HG02623 (cell line): ENCODE measurements around the gene NCKIPSD.
"Not testable (repeated sequence)": the region's sequence is repeated elsewhere in the genome, so short reads cannot be mapped to it uniquely, and the experiment has no call there.

Experiments
- ATAC-seq: cut with Tn5 transposase; IDR thresholded peaks from one replicate; pipeline ENCODE4 v1.9.1; 2021; ENCODE audit warnings: moderate library complexity; ENCODE audit not compliant: unreplicated experiment

NCKIPSD gene

DNA sequence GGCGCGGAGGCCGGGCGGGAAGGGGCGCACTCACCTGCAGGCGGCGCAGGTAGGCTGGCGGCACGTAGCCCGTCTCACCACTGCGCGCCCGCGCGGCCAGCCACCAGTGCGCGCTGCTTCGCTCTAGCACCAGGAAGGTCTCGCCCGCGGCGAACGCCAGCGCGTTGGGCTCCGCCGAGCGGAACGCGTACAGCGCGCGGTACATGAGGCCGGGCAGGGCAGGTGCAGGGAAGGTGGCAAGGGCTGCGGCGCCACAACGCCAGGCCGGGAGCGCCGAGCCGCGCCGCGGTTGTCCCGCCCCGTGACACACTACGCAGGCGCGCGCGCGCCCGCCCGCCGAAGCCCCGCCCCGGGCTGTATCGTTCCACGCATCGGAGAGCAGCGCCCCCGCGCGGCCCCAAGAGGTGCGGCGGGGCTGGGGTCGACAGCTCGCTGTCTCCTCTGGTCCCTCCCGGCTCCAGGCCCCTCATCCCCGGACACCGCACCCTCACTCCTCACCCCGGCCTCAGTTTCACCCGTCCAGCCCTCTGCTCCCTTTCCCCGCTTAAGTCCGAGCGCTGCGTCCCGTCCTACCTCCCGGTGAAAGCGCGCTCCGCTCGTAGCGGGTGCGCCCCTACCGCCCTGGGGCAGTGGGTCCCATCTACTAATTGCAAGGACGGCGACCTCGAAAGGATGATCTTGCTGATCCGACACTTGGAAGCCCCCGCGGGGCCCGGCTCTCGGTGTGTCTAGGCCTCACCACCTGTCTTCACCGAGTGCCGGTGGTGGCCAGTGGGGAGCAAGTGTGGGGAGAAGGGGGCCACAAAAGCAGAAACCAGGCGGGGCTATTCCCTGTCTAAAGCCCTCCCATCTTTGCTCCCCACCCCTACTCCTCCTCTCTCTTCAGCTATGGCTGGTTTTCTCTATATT, at the start of gene NCKIPSD:
TSS of gene NCKIPSD (minus strand) at position 313 of the 909 bp plus-strand sequence. CDS start at position 205, 108 bp downstream.
- peak; percentile 77 for ATAC-seq

DNA sequence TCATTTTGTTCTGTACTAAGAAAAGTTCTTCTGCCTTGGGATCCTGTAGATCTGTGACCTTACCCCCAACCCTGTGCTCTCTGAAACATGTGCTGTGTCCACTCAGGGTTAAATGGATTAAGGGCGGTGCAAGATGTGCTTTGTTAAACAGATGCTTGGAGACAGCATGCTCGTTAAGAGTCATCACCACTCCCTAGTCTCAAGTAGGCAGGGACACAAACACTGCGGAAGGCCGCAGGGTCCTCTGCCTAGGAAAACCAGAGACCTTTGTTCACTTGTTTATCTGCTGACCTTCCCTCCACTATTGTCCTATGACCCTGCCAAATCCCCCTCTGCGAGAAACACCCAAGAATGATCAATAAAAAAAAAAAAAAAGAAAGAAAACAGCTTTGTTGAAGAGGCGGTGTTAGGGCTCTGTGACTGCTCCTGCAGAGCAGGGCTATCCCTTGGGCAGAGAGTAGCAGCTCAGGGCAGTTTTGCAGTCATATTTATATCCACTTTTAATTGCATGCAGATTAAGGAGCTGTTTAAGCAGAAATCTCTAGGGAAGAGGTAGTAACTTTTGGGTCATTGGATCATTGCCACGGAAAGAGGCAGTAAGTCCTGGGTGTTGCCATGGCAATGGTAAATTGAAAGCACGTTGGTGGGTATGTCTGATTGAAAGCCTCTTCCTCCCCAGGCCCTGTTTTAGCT, 49.5 kb upstream of the NCKIPSD start:
- ATAC-seq = not testable (repeated sequence)

GRCh38 chr3:48734541-48734940, 48.8 kb upstream of the NCKIPSD start:
- not testable (repeated sequence) for ATAC-seq

GRCh38 chr3:48733752-48734518, 48.2 kb upstream of the NCKIPSD start:
- not testable (repeated sequence) for ATAC-seq

DNA sequence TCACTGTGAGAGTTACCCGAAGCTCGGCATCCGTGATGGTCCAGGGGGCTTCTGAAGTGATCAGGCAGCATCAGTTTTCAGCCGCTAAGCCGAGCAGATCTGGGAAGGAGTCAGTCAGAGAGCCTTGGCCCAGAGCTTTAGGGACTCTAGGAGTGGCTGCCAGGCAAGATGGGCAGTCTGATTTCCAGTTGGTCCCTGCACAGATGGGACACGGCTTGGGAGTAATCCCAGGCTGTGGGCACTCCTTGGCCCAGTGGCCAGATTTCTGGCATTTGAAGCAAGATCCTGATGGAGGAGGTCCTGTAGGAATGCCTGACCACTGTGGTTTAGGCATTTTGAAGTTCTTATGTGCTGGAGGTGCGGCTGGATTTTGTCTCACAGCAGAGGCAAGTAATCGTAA, 41.8 kb upstream of the NCKIPSD start:
- no peak for ATAC-seq

- ATAC-seq = not testable (repeated sequence)
These were observed 39.6 kb upstream of the NCKIPSD start for GRCh38 chr3:48725185-48725855.

GRCh38 chr3:48723725-48724124, 38.0 kb upstream of the NCKIPSD start:
- ATAC-seq = no peak

- ATAC-seq = not testable (repeated sequence)
These were observed 37.6 kb upstream of the NCKIPSD start for GRCh38 chr3:48723293-48723692.

DNA sequence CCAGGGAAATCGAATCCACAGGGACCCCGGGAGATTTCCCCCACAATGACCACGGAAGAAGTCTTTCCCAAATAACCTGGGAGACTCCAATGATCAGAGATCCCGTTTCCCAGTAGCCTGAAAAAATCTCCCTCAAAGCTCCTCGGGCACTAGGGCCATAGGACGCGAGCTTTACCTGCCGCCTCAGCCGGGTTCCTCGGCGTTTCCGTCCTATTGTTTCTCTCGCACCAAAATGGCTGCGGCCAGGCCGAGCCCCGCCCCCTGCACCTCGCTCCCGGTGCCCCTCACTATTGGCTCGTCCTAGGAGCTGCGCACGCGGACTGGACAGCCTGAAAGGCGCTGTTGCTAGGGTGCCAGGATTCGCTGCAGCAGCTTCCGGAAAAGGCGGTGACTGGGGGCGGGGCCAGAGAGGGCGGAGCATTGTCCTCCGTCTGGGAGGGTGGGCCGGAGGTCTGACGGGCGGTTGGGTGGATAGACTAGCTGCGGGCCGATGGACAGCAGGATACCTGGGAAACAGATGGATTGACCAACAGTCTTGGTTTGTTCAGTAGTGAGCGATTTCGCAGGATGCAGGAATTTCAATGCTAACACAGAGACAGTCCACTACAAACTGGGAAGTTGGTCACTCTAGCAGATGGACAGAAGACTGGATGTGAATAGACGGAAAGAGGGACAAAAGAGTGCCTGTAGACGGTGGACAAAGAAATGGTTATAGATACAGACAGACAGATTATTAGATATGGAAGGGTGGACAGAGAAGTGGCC, 31.4 kb upstream of the NCKIPSD start, which contains the start of gene IP6K2:
TSS of gene IP6K2 (minus strand) at position 240 of the 765 bp plus-strand sequence. CDS start 21,930 bp downstream, outside the sequence.
- peak; percentile 97 for ATAC-seq

DNA sequence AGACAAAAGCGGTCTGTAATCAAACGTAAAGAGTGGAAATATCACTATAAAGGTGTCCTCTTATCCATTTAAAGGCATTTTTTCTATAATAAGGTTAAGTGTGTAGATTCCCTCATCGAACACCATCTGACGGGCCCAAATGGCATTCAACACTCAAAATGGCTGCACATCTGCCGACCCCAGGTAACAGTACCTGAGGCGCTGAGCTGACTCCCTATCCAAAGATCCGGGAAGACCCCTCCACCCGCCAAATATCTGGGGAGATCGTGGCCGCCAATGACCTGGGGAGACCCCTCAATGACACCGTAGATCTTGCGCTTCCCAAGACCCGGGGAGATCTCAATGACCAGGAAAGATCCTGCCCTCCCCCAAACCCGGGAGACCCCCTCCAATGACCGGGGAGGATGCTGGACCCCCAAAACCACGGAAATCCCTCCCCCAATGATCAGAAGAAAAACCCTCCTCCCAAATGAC, 30.8 kb upstream of the NCKIPSD start:
- ATAC-seq = no peak

DNA sequence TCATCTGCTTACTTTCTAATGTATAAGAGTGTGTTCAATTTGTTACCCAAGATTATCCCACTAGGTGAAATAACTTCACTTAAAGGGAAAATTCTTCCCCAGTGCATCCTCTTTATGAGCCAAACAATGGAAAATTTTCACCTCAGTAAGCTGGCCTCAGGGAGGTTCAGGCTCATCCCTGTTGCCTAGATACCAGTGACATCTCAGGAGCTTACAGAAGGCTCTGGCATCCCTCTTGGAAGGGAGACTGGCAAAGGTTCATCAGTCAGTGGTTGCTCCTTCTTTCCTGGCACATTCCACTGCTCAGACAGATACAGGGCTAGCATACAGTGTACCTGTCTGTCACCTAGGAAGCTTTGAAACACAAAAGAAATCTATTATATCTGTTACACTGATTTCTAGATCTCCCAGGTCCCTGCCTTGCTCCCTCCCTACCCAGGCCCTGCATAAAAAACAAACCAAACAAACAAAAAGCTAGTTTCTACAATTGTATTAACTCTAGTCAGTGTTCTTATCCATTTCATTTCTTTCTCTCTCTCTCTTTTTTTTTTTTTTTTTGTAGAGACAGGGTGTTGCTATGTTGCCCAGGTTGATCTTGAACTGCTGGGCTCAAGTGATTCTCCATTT, 29.6 kb upstream of the NCKIPSD start:
- no peak for ATAC-seq

GRCh38 chr3:48711727-48712126, 26.0 kb upstream of the NCKIPSD start:
- ATAC-seq = no peak

GRCh38 chr3:48709051-48709461, 23.3 kb upstream of the NCKIPSD start:
- no peak for ATAC-seq

- no peak for ATAC-seq
These were observed 22.8 kb upstream of the NCKIPSD start for GRCh38 chr3:48708481-48708889.

GRCh38 chr3:48707157-48707556, 21.4 kb upstream of the NCKIPSD start:
- no peak for ATAC-seq

- ATAC-seq = no peak
These were observed 16.7 kb upstream of the NCKIPSD start for GRCh38 chr3:48702320-48702920.

- ATAC-seq = no peak
These were observed 15.2 kb upstream of the NCKIPSD start for GRCh38 chr3:48700731-48701405.

DNA sequence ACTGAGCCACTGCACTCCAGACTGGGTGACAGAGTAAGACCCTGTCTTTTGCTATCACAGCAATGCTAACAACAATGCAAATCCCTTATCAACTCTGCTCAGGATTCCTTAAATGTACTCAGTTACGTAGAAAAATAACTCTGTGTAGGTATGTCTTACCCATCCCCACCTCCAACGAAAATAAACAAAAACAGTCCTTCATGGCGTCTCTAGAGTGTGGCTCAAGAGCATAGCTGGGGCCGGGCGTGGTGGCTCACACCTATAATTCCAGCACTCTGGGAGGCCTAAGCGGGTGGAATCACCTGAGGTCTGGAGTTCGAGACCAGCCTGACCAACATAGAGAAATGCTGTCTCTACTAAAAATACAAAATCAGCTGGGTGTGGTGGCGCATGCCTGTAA, 13.2 kb upstream of the NCKIPSD start:
- ATAC-seq = no peak
